Epithelial cell of esophagus (primary cell): ENCODE data around the gene PLEKHG4B.

ENCODE experiments used
- DNase-seq: peaks from one replicate; pipeline ENCODE4 v3.0.0; 2010; ENCODE audit warnings: low read depth
- H3K4me3 ChIP-seq: 2 replicates; pipeline ENCODE4 v1.5.1; 2011; ENCODE audit warnings: mild to moderate bottlenecking, low read length, control low read depth
- TF ChIP-seq, protein P1 (sequence below): IDR thresholded peaks from 2 replicates; pipeline ENCODE4 v1.5.1; 2011; ENCODE audit warnings: low read depth, mild to moderate bottlenecking, low read length, control low read depth, inconsistent platforms; ENCODE audit not compliant: insufficient read depth; ENCODE audit errors: missing control alignments

PLEKHG4B gene

DNA sequence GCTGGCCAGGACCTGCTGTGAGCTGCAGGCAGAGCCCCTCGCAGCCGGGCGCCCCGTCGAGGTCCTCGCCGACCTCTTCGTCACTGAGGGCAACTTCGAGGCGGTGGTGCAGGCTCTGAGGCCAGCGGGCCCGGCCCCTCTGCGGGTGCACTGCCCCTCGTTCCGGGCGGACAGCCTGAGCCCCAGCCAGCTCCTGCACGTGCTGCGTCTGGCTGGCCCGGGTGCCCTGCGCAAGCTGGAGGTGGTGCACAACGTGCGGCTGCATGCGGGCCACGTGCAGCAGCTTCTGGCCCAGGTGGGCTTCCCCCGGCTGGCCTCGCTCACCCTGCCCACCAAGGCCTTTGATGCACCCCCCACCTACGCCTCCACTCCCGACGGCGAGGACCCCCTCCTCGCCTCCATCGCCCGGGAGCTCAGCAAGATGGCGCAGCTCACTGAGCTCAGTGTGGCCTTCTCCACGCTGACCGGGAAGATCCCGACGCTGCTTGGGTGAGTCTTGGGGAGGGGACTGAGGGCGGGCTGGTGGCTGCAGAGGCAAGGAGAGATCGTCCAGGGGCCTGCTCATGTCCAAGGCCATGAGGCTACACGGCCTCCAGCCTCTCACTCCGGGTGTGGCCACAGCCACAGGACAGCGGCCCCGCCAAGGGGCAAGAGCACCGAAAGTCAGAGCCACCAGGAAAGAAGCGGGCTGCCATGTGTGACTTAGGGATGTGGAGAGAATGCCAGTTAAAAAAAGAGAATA, 100.2 kb downstream of the PLEKHG4B start:
- no peak overlapping the region for H3K4me3 ChIP-seq
- TF ChIP-seq, protein P1, sequence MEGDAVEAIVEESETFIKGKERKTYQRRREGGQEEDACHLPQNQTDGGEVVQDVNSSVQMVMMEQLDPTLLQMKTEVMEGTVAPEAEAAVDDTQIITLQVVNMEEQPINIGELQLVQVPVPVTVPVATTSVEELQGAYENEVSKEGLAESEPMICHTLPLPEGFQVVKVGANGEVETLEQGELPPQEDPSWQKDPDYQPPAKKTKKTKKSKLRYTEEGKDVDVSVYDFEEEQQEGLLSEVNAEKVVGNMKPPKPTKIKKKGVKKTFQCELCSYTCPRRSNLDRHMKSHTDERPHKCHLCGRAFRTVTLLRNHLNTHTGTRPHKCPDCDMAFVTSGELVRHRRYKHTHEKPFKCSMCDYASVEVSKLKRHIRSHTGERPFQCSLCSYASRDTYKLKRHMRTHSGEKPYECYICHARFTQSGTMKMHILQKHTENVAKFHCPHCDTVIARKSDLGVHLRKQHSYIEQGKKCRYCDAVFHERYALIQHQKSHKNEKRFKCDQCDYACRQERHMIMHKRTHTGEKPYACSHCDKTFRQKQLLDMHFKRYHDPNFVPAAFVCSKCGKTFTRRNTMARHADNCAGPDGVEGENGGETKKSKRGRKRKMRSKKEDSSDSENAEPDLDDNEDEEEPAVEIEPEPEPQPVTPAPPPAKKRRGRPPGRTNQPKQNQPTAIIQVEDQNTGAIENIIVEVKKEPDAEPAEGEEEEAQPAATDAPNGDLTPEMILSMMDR: no peak
- no peak for DNase-seq

DNA sequence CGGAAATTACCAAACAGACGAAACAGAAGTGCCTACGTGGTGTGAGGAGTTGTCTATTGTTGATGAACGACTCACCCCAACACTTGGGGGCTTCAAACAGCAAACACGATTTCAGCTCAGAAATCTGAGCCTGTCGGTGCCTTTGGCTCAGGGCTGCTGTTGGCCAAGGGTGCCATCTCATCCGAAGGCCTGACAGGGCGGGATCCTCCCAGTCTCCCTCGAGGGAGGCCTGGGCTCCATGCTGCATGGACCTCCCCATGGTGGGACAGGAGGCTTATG, 100.7 kb downstream of the PLEKHG4B start:
- no peak for DNase-seq
- no peak overlapping the region for H3K4me3 ChIP-seq
- TF ChIP-seq, protein P1: no peak

DNA sequence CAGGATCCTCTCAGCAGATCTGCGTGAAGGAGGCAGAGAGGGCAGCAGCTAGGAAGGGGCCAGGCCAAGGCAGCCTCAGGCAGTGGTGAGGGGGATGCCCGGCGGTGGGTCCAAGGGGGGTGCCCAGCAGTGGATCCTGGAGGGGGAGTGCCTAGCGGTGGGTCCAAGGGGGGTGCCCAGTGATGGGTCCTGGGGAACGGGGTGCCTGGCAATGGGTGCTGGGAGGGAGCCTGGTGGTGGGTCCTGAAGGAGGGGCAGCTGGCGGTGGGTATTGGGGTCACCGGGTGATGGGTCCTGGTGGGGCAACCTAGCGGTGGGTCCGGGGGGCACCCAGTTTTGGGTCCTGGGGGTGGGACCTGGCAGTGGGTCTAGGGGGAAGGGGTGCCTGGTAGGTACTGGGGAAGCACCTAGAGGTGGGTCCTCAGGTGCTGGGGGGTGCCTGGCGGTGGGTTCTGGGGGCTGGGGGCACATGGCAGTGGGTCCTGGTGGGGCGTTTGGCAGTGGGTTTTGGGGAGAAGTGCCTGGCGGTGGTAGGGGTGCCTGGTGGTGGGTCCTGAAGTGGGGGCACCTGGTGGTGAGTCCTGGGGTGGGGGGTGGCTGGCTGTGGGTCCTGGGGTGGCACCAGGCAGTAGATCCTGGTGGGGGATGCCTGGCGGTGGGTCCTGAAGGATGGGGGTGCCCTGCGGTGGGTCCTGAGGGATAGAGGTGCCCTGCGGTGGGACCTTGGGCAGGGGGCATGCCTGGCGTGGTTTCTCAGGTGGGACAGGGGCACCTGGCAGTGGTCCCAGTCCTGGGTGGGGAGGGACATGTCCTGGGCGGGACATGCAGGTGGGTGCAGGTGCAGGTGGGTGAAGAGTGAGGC, 101.2 kb downstream of the PLEKHG4B start:
- DNase-seq: no peak
- no peak overlapping the region for H3K4me3 ChIP-seq
- TF ChIP-seq, protein P1: no peak

DNA sequence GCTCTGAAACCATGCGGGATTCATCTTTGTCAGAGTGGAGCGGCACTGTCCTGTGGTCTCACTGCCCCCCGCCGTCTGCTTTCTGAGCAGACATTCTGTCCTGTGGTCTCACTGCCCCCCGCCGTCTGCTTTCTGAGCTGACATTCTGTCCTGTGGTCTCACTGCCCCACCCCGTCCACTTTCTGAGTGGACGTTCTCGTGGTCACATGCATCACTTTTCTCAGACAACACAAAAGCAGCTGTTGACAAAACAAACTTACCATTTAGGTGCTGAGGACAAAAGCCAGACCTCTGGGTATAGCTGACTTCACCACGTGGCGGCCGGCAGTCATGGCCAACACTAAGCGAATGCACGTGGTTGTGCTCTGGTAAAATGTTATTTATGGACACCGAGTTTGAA, 102.1 kb downstream of the PLEKHG4B start:
- H3K4me3 ChIP-seq: no peak overlapping the region
- DNase-seq: no peak
- TF ChIP-seq, protein P1: no peak

DNA sequence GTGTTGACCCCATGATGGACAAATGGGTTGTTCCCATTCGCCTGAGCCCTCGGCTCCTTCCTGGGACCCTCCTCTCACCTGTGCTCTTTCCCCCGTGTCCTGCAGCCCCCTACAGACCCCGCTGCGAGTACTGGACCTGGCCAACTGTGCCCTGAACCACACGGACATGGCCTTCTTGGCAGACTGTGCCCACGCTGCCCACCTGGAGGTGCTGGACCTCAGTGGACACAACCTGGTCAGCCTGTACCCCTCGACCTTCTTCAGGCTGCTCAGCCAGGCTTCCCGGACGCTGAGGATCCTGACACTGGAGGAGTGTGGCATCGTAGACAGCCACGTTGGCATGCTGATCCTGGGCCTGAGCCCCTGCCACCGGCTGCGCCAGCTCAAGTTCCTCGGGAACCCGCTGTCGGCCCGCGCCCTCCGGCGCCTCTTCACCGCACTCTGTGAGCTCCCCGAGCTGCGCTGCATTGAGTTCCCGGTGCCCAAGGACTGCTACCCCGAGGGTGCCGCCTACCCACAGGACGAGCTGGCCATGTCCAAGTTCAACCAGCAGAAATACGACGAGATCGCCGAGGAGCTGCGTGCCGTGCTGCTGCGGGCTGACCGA, 102.7 kb downstream of the PLEKHG4B start:
- H3K4me3 ChIP-seq: no peak overlapping the region
- TF ChIP-seq, protein P1: no peak
- no peak for DNase-seq

DNA sequence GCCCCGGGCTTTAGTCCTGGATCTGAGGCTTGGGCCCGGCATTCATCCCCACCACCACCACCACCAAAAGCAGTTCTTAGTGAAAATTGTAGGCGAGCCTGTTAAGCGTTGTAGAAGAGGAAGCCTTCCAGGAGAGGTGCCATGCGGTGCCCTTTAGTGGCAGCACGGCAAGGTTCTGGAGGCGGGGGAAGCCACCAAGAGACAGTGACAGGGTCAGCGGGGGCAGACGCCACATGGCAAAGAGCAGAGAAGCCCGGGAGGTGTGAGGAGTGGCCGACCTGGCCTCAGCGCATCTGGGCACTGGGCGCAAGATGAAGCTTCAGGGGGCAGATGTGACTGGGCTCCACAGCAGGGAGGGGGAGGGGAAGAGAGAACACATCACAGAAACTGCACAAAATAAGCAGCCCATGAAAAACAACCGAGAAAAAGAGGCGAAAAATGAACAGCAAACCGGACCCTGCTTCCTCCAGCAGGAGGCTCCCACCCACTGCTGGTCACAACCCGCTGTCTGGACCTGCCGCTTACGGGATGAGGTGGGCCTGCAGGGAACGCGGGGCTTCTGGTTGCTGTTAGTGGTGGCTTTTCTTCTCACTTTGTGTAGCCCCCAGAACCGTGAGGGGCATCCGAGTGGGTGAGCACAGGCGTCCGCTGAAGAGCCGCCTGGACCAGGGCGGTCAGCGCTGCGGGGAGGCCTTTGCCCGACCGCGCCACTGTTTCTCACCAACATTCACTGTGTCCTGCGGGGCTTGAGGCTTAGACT, 103.6 kb downstream of the PLEKHG4B start:
- no peak for DNase-seq
- H3K4me3 ChIP-seq: no peak overlapping the region
- TF ChIP-seq, protein P1: no peak
